HuH-7 (cell line): ENCODE measurements around the gene HNRNPR.
"Not testable (repeated sequence)": the region's sequence is repeated elsewhere in the genome, so short reads cannot be mapped to it uniquely, and the experiment has no call there.

Experiments
- DNase-seq: peaks from one replicate; pipeline ENCODE4 v3.0.0; 2011; ENCODE audit warnings: low spot score

The HNRNPR gene

GRCh38 chr1:23344111-23344986 is at the start of gene HNRNPR:
Gene HNRNPR (minus strand): TSS chr1:23344284. CDS start chr1:23341008, 3,276 bp downstream.
- DNase-seq: peak; percentile 97

- no peak for DNase-seq
Measured at GRCh38 chr1:23393706-23394105, 49.6 kb upstream of the HNRNPR start.

DNA sequence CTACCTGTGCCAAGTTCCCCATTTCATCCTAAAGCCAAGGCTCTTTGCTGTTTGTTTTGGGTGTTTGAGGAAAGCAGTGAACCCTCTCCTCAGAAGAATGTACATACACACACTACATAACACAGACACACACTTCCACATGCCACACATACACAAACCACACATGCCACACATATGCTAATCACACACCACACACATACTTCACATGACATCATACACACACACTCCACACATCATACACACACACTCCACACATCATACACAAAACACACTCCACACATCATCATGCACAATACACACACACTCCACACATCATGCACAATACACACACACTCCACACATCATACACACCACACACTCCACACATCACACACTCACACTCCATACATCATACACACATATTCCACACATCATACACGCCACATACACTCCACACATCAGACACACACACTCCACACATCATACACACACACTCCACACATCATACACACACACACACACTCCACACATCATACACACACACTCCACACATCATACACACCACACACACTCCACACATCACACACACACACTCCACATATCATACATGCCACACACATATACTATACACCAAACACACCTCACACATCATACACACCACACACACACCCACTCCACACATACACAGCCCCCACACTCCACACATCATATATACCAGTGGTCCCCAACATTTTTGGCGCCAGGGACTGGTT is 48.2 kb upstream of the HNRNPR start:
- no peak for DNase-seq

- no peak for DNase-seq
Measured at GRCh38 chr1:23389837-23390321, 45.8 kb upstream of the HNRNPR start.

DNA sequence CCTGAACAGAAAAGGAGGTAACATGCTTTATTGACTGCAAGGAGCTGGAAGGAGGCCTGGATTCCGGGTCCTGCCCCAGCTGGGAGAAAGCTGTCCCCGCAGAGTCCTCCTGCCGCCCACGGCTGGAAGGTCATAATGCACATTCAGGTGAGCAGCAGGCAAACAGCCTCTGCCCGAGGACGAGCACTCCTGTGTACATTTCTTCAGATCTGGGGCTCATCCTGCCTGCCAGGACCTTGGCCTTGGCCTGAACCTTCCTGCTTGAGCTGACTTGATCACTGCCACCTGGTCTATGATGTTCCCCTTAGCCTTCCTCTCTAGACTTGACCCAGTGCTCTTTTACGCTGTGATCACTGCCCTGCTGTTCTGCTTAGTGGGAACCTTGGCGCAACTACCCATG is 43.4 kb upstream of the HNRNPR start:
- no peak for DNase-seq

- DNase-seq: no peak
Measured at GRCh38 chr1:23385119-23385621, 41.1 kb upstream of the HNRNPR start.

GRCh38 chr1:23384312-23385058 is 40.4 kb upstream of the HNRNPR start:
- peak; percentile 41 for DNase-seq

DNA sequence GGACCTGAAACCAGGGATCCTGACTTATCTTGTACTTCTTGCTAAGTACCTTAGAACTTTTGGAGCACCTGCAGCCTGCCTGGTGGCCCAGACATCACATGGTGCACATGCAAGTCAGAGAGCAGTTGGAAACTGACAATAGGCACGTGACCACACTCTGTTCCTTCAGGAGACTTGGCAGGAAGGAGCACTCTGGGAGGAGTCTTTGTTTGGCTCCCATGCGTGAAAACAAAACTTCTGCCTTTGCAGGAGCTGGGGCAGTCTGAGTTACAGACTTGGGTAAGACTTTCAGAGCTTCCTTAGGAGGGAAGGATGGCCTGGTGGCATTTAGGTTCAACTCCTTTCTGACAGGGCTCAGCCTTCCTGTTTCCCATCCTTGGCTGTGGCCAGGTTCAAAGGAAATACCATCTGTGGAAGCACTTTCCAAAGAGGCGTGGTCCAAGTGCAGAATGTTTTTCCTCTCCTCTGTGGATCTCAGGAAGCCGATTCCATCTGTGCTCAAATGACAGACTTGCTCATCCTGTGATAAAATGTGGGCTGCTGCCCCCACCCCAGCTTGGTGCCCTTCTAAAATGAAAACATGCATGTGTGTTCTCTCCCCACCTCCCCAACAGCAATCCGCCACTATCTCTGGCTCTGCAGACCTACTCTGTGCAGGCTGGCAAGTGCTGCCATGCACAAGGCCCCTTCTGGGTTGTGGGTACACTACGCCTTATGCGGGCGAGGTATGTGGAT is 39.7 kb upstream of the HNRNPR start:
- DNase-seq: no peak

DNA sequence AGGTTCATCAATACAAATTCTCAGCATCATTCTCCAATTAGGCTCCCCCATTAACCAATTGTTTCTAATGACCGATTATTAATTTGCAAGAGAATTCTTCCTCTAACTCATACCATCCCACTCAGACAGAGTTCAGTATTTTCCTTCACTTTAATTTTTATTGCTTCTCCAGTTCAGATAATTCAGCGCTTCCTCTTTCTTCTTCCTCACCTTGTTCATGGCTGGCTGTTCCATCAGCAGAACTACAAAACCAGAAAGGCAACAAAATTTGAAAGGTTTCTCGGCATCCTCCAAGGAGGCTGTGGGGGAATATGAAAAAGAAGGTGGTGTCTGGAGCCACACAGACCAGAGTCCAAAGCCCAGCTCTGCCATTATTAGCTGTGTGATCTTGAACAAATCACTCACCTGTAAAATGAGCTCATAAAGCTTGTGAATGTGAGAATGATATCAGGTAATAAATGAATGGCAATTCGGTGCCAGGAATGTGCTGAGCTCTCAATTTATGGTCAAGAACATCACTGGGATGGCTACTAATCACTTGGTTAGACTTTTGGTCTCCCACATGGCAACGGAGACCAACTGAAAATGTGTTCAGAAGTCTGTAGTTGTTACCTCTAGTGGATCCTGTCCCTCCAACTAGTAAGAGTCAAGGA is 37.3 kb upstream of the HNRNPR start:
- DNase-seq: no peak

GRCh38 chr1:23380719-23381118 is 36.6 kb upstream of the HNRNPR start:
- no peak for DNase-seq

GRCh38 chr1:23380236-23380635 is 36.2 kb upstream of the HNRNPR start:
- DNase-seq: not testable (repeated sequence)

GRCh38 chr1:23376890-23377811 is 33.1 kb upstream of the HNRNPR start:
- no peak for DNase-seq

DNA sequence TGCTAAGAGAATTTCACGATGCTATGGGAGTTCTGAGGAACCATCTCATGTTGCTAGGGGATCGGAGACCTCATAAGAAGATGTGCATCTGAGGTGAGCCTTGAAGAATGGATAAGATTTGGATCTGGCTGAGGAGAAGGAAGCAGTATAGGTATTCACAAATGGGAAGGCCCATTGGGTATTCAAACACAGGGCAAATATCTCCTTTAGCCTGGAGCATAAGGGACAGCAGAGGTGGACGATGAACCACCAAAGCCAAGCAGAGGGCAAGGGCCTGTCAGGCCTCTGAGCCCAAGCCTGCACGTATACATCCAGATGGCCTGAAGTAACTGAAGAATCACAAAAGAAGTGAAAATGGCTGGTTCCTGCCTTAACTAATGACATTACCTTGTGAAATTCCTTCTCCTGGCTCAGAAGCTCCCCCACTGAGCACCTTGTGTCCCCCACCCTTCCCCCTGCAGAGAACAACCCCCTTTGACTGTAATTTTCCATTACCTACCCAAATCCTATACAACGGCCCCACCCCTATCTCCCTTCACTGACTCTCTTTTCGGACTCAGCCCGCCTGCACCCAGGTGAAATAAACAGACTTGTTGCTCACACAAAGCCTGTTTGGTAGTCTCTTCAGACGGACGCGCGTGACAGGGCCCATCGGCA is 30.1 kb upstream of the HNRNPR start:
- not testable (repeated sequence) for DNase-seq

- no peak for DNase-seq
Measured at GRCh38 chr1:23371987-23372880, 28.1 kb upstream of the HNRNPR start.

DNA sequence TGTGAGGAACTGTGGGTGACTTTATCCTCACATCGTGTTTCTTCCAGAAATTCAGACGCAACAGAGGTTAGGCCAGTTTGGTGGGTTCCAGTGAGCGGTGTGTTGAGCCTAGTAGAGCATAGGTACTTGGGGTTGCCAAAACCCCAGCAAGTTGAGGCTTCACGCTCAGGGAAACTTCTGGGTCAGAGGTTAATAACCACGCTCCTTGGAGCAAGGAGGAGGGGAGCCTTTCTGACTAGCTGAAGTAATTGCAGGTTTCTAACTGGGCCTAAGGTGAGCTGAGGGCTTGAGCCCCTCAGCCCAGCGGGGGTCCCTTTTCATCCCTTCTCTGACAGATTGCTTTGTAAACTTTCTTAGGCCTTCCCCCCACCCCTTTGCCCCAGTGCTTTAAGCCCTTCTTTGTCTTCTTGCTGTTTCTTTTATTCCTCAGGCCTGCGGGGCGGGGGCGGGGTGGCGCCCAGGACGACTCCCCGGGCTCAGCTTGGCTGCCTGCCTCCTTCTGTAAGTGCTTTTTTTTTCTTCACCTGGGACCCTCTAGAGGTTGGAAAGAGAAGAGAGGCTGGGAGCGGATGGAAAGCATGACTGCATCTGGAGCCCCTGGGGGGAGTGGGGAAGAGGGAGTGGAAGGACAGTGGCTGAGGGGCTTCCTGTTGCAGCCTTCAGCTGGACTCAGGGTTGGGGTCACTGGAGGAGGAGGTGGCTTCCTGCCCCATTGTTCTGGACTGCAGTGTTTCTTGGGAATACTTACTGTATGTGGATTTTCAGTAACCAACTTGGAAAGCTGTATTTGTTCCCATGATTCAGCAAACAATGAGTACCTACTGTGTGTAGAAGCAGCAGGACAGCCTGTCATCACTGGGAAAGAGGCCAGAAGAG is 26.9 kb upstream of the HNRNPR start:
- no peak for DNase-seq

- DNase-seq: no peak
Measured at GRCh38 chr1:23370330-23370708, 26.2 kb upstream of the HNRNPR start.

GRCh38 chr1:23369335-23370013 is 25.4 kb upstream of the HNRNPR start, which contains the start of gene ZNF436:
Gene ZNF436 (minus strand): TSS chr1:23369836. CDS start chr1:23368005, 1,831 bp downstream.
- peak; percentile 42 for DNase-seq
